Ovary (tissue), 3 donors: ENCODE results near the gene DEGS2.

Experiments used
- POLR2A ChIP-seq: fragments of 450-650 bp; IDR thresholded peaks from one replicate; pipeline ENCODE4 v1.6.1; 2017; ENCODE audit warnings: antibody characterized with exemption, mild to moderate bottlenecking, moderate library complexity
- TF ChIP-seq, protein P1 (sequence below), 3 donors: fragments of 450-650 bp in 2 of 3; fragments of 200-600 bp in 1 of 3; IDR thresholded peaks; one replicate each; pipeline versions ENCODE4 v1.5.1 to v1.8.0; 2016 to 2022; ENCODE audit warnings: antibody characterized with exemption in 3 of 3, mild to moderate bottlenecking in 1 of 3
- donor health status: DM: no; HTN: no; CAD: no.

- TF ChIP-seq, protein P1, sequence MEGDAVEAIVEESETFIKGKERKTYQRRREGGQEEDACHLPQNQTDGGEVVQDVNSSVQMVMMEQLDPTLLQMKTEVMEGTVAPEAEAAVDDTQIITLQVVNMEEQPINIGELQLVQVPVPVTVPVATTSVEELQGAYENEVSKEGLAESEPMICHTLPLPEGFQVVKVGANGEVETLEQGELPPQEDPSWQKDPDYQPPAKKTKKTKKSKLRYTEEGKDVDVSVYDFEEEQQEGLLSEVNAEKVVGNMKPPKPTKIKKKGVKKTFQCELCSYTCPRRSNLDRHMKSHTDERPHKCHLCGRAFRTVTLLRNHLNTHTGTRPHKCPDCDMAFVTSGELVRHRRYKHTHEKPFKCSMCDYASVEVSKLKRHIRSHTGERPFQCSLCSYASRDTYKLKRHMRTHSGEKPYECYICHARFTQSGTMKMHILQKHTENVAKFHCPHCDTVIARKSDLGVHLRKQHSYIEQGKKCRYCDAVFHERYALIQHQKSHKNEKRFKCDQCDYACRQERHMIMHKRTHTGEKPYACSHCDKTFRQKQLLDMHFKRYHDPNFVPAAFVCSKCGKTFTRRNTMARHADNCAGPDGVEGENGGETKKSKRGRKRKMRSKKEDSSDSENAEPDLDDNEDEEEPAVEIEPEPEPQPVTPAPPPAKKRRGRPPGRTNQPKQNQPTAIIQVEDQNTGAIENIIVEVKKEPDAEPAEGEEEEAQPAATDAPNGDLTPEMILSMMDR (IDR thresholded peaks at IDR 0.05), result no peak
- no peak for TF ChIP-seq POLR2A
Observed at GRCh38 chr14:100104006-100104352, 55.5 kb downstream of the DEGS2 start.
